ENCODE results near the gene INO80B. TPM values are rescaled to one million over a fixed set of nuclear protein-coding genes. Genes with fewer than 3 reads are reported as not detected.
A peak's percentile ranks its signal among the peaks of the same experiment; 100 is the strongest.

The INO80B gene
- total and polyA plus RNA-seq, 9 of the 15 experiments (the other 6 are each of a cell fraction or from before 2014, with no cell fraction given) = 0.41 to 22.6 (median 9.0) TPM

GRCh38 chr2:74458132-74458937 lies 3.4 kb downstream of the INO80B start, which contains the start of gene WBP1 (continued):
- TF ChIP-seq ZNF174 (CRISPR knock-in tag; IDR thresholded peaks at IDR 0.05) (no peak), ZNF507 (tag; conservative IDR thresholded peaks at IDR 0.05) (no peak), KAT2B (IDR thresholded peaks at IDR 0.05; ENCODE audit: low read depth, low read length) (no peak), DNMT1 (IDR thresholded peaks at IDR 0.05) (no peak), TCF7 (IDR thresholded peaks at IDR 0.05; ENCODE audit: borderline replicate concordance) (no peak), RB1 (IDR thresholded peaks at IDR 0.05; ENCODE audit: low read depth) (no peak), MIER1 (IDR thresholded peaks at IDR 0.05; ENCODE audit: low read depth) (no peak), HNRNPK (IDR thresholded peaks at IDR 0.05; ENCODE audit: low read depth, low read length, poor library complexity, severe bottlenecking) (no peak), BCLAF1 (IDR thresholded peaks at IDR 0.05; ENCODE audit: borderline replicate concordance in 1 of 2, control insufficient read depth in 1 of 2, low read depth in 2 of 2, low read length in 1 of 2) (no peak), ZBTB2 (IDR thresholded peaks at IDR 0.05) (no peak), FOXA3 (CRISPR knock-in tag; conservative IDR thresholded peaks at IDR 0.05 in 1 of 2, IDR thresholded peaks at IDR 0.05 in 1 of 2) (no peak), MNT (conservative IDR thresholded peaks at IDR 0.05) (peak in 1 of 2 experiments; percentile 48; a peak in 2 of 4 replicates), DACH1 (IDR thresholded peaks at IDR 0.05; ENCODE audit: partially characterized antibody) (no peak), NR2C2 (CRISPR knock-in tag; IDR thresholded peaks at IDR 0.05) (no peak), NR2C2 (tag; IDR thresholded peaks at IDR 0.05) (peak; percentile 58; the same call in 1 of the 2 replicates), TARDBP (IDR thresholded peaks at IDR 0.05) (no peak), POU5F1 (IDR thresholded peaks at IDR 0.05; ENCODE audit: borderline replicate concordance, low read depth, low read length, partially characterized antibody) (no peak), CBX2 (IDR thresholded peaks at IDR 0.05; ENCODE audit: insufficient read depth, low read length, poor library complexity, severe bottlenecking) (no peak), POLR2G (IDR thresholded peaks at IDR 0.05; ENCODE audit: low read depth, low read length) (peak; percentile 72), FOXK1 (CRISPR knock-in tag; IDR thresholded peaks at IDR 0.05; ENCODE audit: borderline replicate concordance) (no peak), ZC3H11A (IDR thresholded peaks at IDR 0.05; ENCODE audit: low read depth, low read length) (no peak), ZNF717 (CRISPR knock-in tag; IDR thresholded peaks at IDR 0.05) (no peak)

Measured in K562 (cell line).